ENCODE results near the gene CCDC12.

CCDC12 gene

GRCh38 chr3:46874430-46874829 lies 102.1 kb downstream of the CCDC12 start:
- ChIA-PET CTCF (no interaction called here), POLR2A (interaction anchor here (1.0 to 1.5 kb wide), 2 partner anchors 12 to 29 kb away, joined by 3 read pairs; partner anchors contain the start of gene MYL3)
- no peak for DNase-seq (ENCODE audit: extremely low spot score)
- TF ChIP-seq HDGF (IDR thresholded peaks at IDR 0.05; ENCODE audit: borderline replicate concordance) (no peak), L3MBTL2 (conservative IDR thresholded peaks at IDR 0.05) (peak; percentile 68)
- TF ChIP-seq, protein P1, sequence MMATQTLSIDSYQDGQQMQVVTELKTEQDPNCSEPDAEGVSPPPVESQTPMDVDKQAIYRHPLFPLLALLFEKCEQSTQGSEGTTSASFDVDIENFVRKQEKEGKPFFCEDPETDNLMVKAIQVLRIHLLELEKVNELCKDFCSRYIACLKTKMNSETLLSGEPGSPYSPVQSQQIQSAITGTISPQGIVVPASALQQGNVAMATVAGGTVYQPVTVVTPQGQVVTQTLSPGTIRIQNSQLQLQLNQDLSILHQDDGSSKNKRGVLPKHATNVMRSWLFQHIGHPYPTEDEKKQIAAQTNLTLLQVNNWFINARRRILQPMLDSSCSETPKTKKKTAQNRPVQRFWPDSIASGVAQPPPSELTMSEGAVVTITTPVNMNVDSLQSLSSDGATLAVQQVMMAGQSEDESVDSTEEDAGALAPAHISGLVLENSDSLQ (IDR thresholded peaks at IDR 0.05): no peak

GRCh38 chr3:46873521-46873920 lies 103.0 kb downstream of the CCDC12 start:
- CTCF ChIA-PET: no interaction called here
- POLR2A ChIA-PET: interaction anchor here (0.7 to 1.5 kb wide), 3 partner anchors 11 to 28 kb away, joined by 3 read pairs; partner anchors contain the start of gene MYL3
- TF ChIP-seq ELF4 (IDR thresholded peaks at IDR 0.05) (no peak), FOXK2 (IDR thresholded peaks at IDR 0.05) (no peak), SP1 (IDR thresholded peaks at IDR 0.05) (no peak), NFRKB (IDR thresholded peaks at IDR 0.05) (no peak), FOXA1 (IDR thresholded peaks at IDR 0.05) (no peak), FOXM1 (IDR thresholded peaks at IDR 0.05; ENCODE audit: borderline replicate concordance) (no peak), L3MBTL2 (conservative IDR thresholded peaks at IDR 0.05) (no peak)
- DNase-seq (ENCODE audit: extremely low spot score): no peak
